ENCODE data around the gene GMDS.
A peak's percentile ranks its signal among the peaks of the same experiment; 100 is the strongest.

GMDS gene

GRCh38 chr6:1789092-1789491, 456.3 kb downstream of the GMDS start:
- DNase-seq: no peak
- in situ Hi-C loops (cut with MboI; ENCODE audit: low pct_unique_long_range_greater_than_20kb, low sequenced_read_pairs): no loop called here

- in situ Hi-C loops (cut with MboI; ENCODE audit: low pct_unique_long_range_greater_than_20kb, low sequenced_read_pairs): no loop called here
- DNase-seq: no peak
Observed at GRCh38 chr6:1787894-1788293, 457.5 kb downstream of the GMDS start.

GRCh38 chr6:1786455-1787453, 458.7 kb downstream of the GMDS start:
- in situ Hi-C loops (cut with MboI; ENCODE audit: low pct_unique_long_range_greater_than_20kb, low sequenced_read_pairs): no loop called here
- no peak for DNase-seq

- DNase-seq: no peak
- in situ Hi-C loops (cut with MboI; ENCODE audit: low pct_unique_long_range_greater_than_20kb, low sequenced_read_pairs): no loop called here
Observed at GRCh38 chr6:1784422-1784884, 461.0 kb downstream of the GMDS start.

GRCh38 chr6:1781817-1782184, 463.6 kb downstream of the GMDS start:
- DNase-seq: no peak
- in situ Hi-C loops (cut with MboI; ENCODE audit: low pct_unique_long_range_greater_than_20kb, low sequenced_read_pairs): no loop called here

GRCh38 chr6:1781152-1781816, 464.1 kb downstream of the GMDS start:
- no peak for DNase-seq
- in situ Hi-C loops (cut with MboI; ENCODE audit: low pct_unique_long_range_greater_than_20kb, low sequenced_read_pairs): no loop called here

- in situ Hi-C loops (cut with MboI; ENCODE audit: low pct_unique_long_range_greater_than_20kb, low sequenced_read_pairs): no loop called here
- DNase-seq: no peak
Observed at GRCh38 chr6:1780251-1780867, 465.0 kb downstream of the GMDS start.

GRCh38 chr6:1778686-1779235, 466.6 kb downstream of the GMDS start:
- no peak for DNase-seq
- in situ Hi-C loops (cut with MboI; ENCODE audit: low pct_unique_long_range_greater_than_20kb, low sequenced_read_pairs): no loop called here

GRCh38 chr6:1777921-1778685, 467.3 kb downstream of the GMDS start:
- DNase-seq: no peak
- in situ Hi-C loops (cut with MboI; ENCODE audit: low pct_unique_long_range_greater_than_20kb, low sequenced_read_pairs): no loop called here

- DNase-seq: no peak
- in situ Hi-C loops (cut with MboI; ENCODE audit: low pct_unique_long_range_greater_than_20kb, low sequenced_read_pairs): no loop called here
Observed at GRCh38 chr6:1775441-1775840, 470.0 kb downstream of the GMDS start.

GRCh38 chr6:1774226-1774915, 471.0 kb downstream of the GMDS start:
- in situ Hi-C loops (cut with MboI; ENCODE audit: low pct_unique_long_range_greater_than_20kb, low sequenced_read_pairs): no loop called here
- no peak for DNase-seq

GRCh38 chr6:1773700-1774099, 471.7 kb downstream of the GMDS start:
- in situ Hi-C loops (cut with MboI; ENCODE audit: low pct_unique_long_range_greater_than_20kb, low sequenced_read_pairs): no loop called here
- DNase-seq: peak; percentile 28

- DNase-seq: no peak
Observed at GRCh38 chr6:1770968-1771723, 474.3 kb downstream of the GMDS start.

GRCh38 chr6:1770435-1770843, 475.0 kb downstream of the GMDS start:
- no peak for DNase-seq

More at GRCh38 chr6:1770968-1771723, 474.3 kb downstream of the GMDS start:
- in situ Hi-C loops (cut with MboI; ENCODE audit: low pct_unique_long_range_greater_than_20kb, low sequenced_read_pairs): no loop called here

GRCh38 chr6:1767481-1768246, 477.7 kb downstream of the GMDS start:
- DNase-seq: no peak
- in situ Hi-C loops (cut with MboI; ENCODE audit: low pct_unique_long_range_greater_than_20kb, low sequenced_read_pairs): no loop called here

More at GRCh38 chr6:1770435-1770843, 475.0 kb downstream of the GMDS start:
- in situ Hi-C loops (cut with MboI; ENCODE audit: low pct_unique_long_range_greater_than_20kb, low sequenced_read_pairs): no loop called here

- no peak for DNase-seq
- in situ Hi-C loops (cut with MboI; ENCODE audit: low pct_unique_long_range_greater_than_20kb, low sequenced_read_pairs): no loop called here
Observed at GRCh38 chr6:1766654-1767053, 478.8 kb downstream of the GMDS start.
